ENCODE results near the gene OR2M7. TPM values are rescaled to one million over a fixed set of nuclear protein-coding genes. Genes with fewer than 3 reads are reported as not detected.

Gene OR2M7
- total and polyA plus RNA-seq, 2 of the 8 experiments (the other 6 are each of a cell fraction or from before 2014, with no cell fraction given): not detected

- peaks cover 64 to 70% of the 10 kb centered on the region in 2 experiments for H3K9me3 ChIP-seq (ENCODE audit: insufficient read depth in 2 of 2, low read depth in 1 of 2, low read length in 1 of 2)
- TF ChIP-seq EZH2 (IDR thresholded peaks at IDR 0.05; ENCODE audit: low read depth, low read length, severe bottlenecking) (no peak), KDM4A (IDR thresholded peaks at IDR 0.05; ENCODE audit: low read depth, low read length, severe bottlenecking) (no peak), ZNF274 (IDR thresholded peaks at IDR 0.05; ENCODE audit: borderline replicate concordance, extremely low read depth, low read length) (no peak), EP300 (IDR thresholded peaks at IDR 0.05; ENCODE audit: borderline replicate concordance in 1 of 2, low read depth in 2 of 2, low read length in 2 of 2) (no peak), E2F6 (IDR thresholded peaks at IDR 0.05) (no peak), RFX5 (IDR thresholded peaks at IDR 0.05; ENCODE audit: borderline replicate concordance, low read depth, low read length) (no peak), JUND (IDR thresholded peaks at IDR 0.05; ENCODE audit: low read length) (no peak), TAF7 (optimal IDR thresholded peaks at IDR 0.05; ENCODE audit: borderline replicate concordance, low read depth, low read length) (no peak), NANOG (IDR thresholded peaks at IDR 0.05; ENCODE audit: insufficient read depth, low read depth, low read length, poor library complexity, severe bottlenecking) (no peak), USF2 (IDR thresholded peaks at IDR 0.05; ENCODE audit: low read length) (no peak)
Observed at GRCh38 chr1:248372394-248372793, 48.0 kb upstream of the OR2M7 start.

More at GRCh38 chr1:248372394-248372793, 48.0 kb upstream of the OR2M7 start:
- Histone ChIP-seq H2BK5ac (ENCODE audit: low read depth, low read length) (no peak overlapping the region), H3K36me3 (ENCODE audit: control insufficient read depth in 2 of 4, insufficient read depth in 4 of 4, low read length in 3 of 4) (no peaks in the 10 kb centered on the region), H3K56ac (replicated peaks; ENCODE audit: insufficient read length, low read depth, low read length) (no peak overlapping the region), H3K4ac (replicated peaks; ENCODE audit: insufficient read length, low read depth, low read length) (no peak overlapping the region), H4K8ac (ENCODE audit: extremely low read depth, insufficient read depth, low read length) (no peak overlapping the region), H3K4me1 (replicated peaks in 1 of 4; ENCODE audit: control insufficient read depth in 3 of 4, insufficient read depth in 4 of 4, low read length in 3 of 4) (no peaks in the 10 kb centered on the region), H3K4me2 (ENCODE audit: insufficient read depth in 1 of 2, low read depth in 2 of 2, low read length in 2 of 2) (no peak overlapping the region), H3K79me2 (ENCODE audit: control insufficient read depth in 1 of 2, insufficient read depth in 2 of 2, low read length in 2 of 2) (no peaks in the 10 kb centered on the region), H2BK20ac (ENCODE audit: low read length) (no peak overlapping the region), H2BK12ac (ENCODE audit: low read depth, low read length) (no peak overlapping the region), H2BK15ac (ENCODE audit: low read length) (no peak overlapping the region), H3K27me3 (replicated peaks in 1 of 4; ENCODE audit: control insufficient read depth in 3 of 4, extremely low read depth in 1 of 4, insufficient read depth in 3 of 4, low read length in 3 of 4) (no peaks in the 10 kb centered on the region), H2AFZ (ENCODE audit: low read length) (no peak overlapping the region), H2AK5ac (ENCODE audit: low read depth, low read length) (no peak overlapping the region), H4K5ac (ENCODE audit: insufficient read length, low read depth, low read length) (no peak overlapping the region), H4K20me1 (replicated peaks in 1 of 2; ENCODE audit: control insufficient read depth in 1 of 2, insufficient read depth in 2 of 2, low read length in 2 of 2) (no peaks in the 10 kb centered on the region), H3K9ac (replicated peaks in 1 of 4; ENCODE audit: extremely low read depth in 1 of 4, low read depth in 3 of 4, low read length in 3 of 4) (no peak overlapping the region), H3K4me3 (ENCODE audit: extremely low read depth in 1 of 4, insufficient read depth in 2 of 4, low read depth in 3 of 4, low read length in 4 of 4) (no peak overlapping the region), H3K14ac (ENCODE audit: insufficient read length) (no peak overlapping the region), H3K27ac (ENCODE audit: low read depth, low read length) (no peak overlapping the region), H3K79me1 (ENCODE audit: low read depth, low read length) (no peaks in the 10 kb centered on the region), H3K23me2 (ENCODE audit: low read depth, low read length) (no peaks in the 10 kb centered on the region), H3K23ac (ENCODE audit: insufficient read length) (no peak overlapping the region), H2BK120ac (replicated peaks; ENCODE audit: low read depth, low read length) (no peak overlapping the region), H3K18ac (ENCODE audit: extremely low read depth, low read length) (no peak overlapping the region), H4K91ac (replicated peaks; ENCODE audit: insufficient read length, low read length) (no peak overlapping the region)
- ChIA-PET CTCF (ENCODE audit: partially characterized antibody) (interaction anchor here (0.7 kb wide), 1 partner anchor 435 kb away, joined by 3 read pairs; no protein-coding TSS in a partner anchor), POLR2A (ENCODE audit: partially characterized antibody) (no interaction called here)
- 77% methylated on average over 5 of the region's 5 CpGs; no CpG with 5 or more reads in 1 of the 2 experiments for WGBS, 2 experiments (ENCODE audit: extremely low coverage in 1 of 2, insufficient coverage in 1 of 2, insufficient read length in 1 of 2, insufficient replicate concordance in 2 of 2, low coverage in 1 of 2, low lambda C conversion rate in 2 of 2, missing lambda C conversion rate in 1 of 2)
- FAIRE-seq (no peak), DNase-seq (ENCODE audit: low read depth in 1 of 2, low spot score in 2 of 2) (no peak)
